ENCODE data around the gene SVEP1. TPM values are rescaled to one million over a fixed set of nuclear protein-coding genes. Genes with fewer than 3 reads are reported as not detected.

SVEP1 gene
- total and polyA plus RNA-seq, 2 of the 13 experiments (the other 11 are each of a cell fraction or from before 2014, with no cell fraction given): not detected

GRCh38 chr9:110426052-110426709, 153.4 kb downstream of the SVEP1 start:
- no peak for ATAC-seq
- FAIRE-seq: peak; percentile 42
- in situ Hi-C loops (cut with HindIII; ENCODE audit: extremely low pct_ligation_motif_present, low pct_unique_long_range_greater_than_20kb): loop anchor here (5.0 kb wide), 1 partner anchor 244 kb away; no protein-coding TSS in a partner anchor
- WGBS (ENCODE audit: low lambda C conversion rate): 53% methylated on average over 2 of the region's 2 CpGs
- BruUV-seq (replicated peaks): no TSS peak
- no peaks in the 10 kb centered on the region for H3K9me3 ChIP-seq (ENCODE audit: low read length)
- H4K20me1 ChIP-seq (ENCODE audit: insufficient read depth, low read length): no peaks in the 10 kb centered on the region
- H3K36me3 ChIP-seq (replicated peaks in 1 of 2; ENCODE audit: control insufficient read depth in 1 of 2, insufficient read depth in 2 of 2, low read length in 2 of 2): no peaks in the 10 kb centered on the region
- DNase-seq (ENCODE audit: low spot score): peak; percentile 11
- intact Hi-C loops (cut with micrococcal nuclease; ENCODE audit: unreplicated experiment): loop anchor here (2.0 kb wide), 2 partner anchors 197 to 243 kb away; no protein-coding TSS in a partner anchor
- no peak overlapping the region for H3K27ac ChIP-seq (ENCODE audit: extremely low read length, insufficient read depth, low read length)
- H3K9ac ChIP-seq (ENCODE audit: insufficient read depth, low read depth, low read length): no peak overlapping the region
- H3K4me2 ChIP-seq (ENCODE audit: low read depth, low read length): no peak overlapping the region
- ChIA-PET CTCF (ENCODE audit: low intra/inter-chr PET ratio, low total read pairs) (interaction anchor here (0.7 kb wide), 1 partner anchor 244 kb away, joined by 5 read pairs; no protein-coding TSS in a partner anchor), POLR2A (no interaction called here)
- no peak overlapping the region for H3K4me3 ChIP-seq (replicated peaks in 1 of 3; ENCODE audit: insufficient read depth in 1 of 3, low read depth in 2 of 3, low read length in 3 of 3)
- no peaks in the 10 kb centered on the region for H3K4me1 ChIP-seq (ENCODE audit: insufficient read depth, low read length)
- no peaks in the 10 kb centered on the region for H3K79me2 ChIP-seq (ENCODE audit: insufficient read depth, low read length)
- H3K27me3 ChIP-seq (ENCODE audit: control insufficient read depth in 1 of 2, insufficient read depth in 2 of 2, low read length in 2 of 2): no peaks in the 10 kb centered on the region
- H2AFZ ChIP-seq (ENCODE audit: low read length): no peak overlapping the region
- TF ChIP-seq PCBP2 (optimal IDR thresholded peaks at IDR 0.05; ENCODE audit: low read depth, low read length, poor library complexity, severe bottlenecking) (no peak), MZF1 (CRISPR knock-in tag; IDR thresholded peaks at IDR 0.05; ENCODE audit: borderline replicate concordance) (no peak), ZNF841 (CRISPR knock-in tag; IDR thresholded peaks at IDR 0.05; ENCODE audit: borderline replicate concordance) (no peak), ZNF263 (CRISPR knock-in tag; IDR thresholded peaks at IDR 0.05) (no peak), ZNF788 (CRISPR knock-in tag; IDR thresholded peaks at IDR 0.05; ENCODE audit: borderline replicate concordance) (no peak), MED1 (CRISPR knock-in tag; IDR thresholded peaks at IDR 0.05) (no peak), ZNF605 (CRISPR knock-in tag; IDR thresholded peaks at IDR 0.05) (no peak), ZFP36L2 (CRISPR knock-in tag; IDR thresholded peaks at IDR 0.05) (no peak), ZBTB46 (CRISPR knock-in tag; IDR thresholded peaks at IDR 0.05; ENCODE audit: borderline replicate concordance) (no peak), FLYWCH1 (CRISPR knock-in tag; IDR thresholded peaks at IDR 0.05) (no peak), MAFK (conservative IDR thresholded peaks at IDR 0.05 in 1 of 2, IDR thresholded peaks at IDR 0.05 in 1 of 2; ENCODE audit: low read length in 2 of 2) (peak; percentile 51 to 75; a peak in 3 of 4 replicates), UBTF (CRISPR knock-in tag; IDR thresholded peaks at IDR 0.05) (no peak), NR3C1 (CRISPR knock-in tag; IDR thresholded peaks at IDR 0.05) (no peak), ARNT (IDR thresholded peaks at IDR 0.05) (no peak), DMTF1 (CRISPR knock-in tag; IDR thresholded peaks at IDR 0.05) (no peak), ZNF10 (CRISPR knock-in tag; IDR thresholded peaks at IDR 0.05; ENCODE audit: borderline replicate concordance, low read depth) (no peak), RCOR2 (CRISPR knock-in tag; IDR thresholded peaks at IDR 0.05) (no peak), MAFF (IDR thresholded peaks at IDR 0.05; ENCODE audit: low read depth, low read length) (peak; percentile 46; the same call in 1 of the 2 replicates), ZNF24 (IDR thresholded peaks at IDR 0.05) (no peak)

All from HepG2 (cell line).